DMS79 (cell line): Measurements from ENCODE around the gene TARBP2.
"Not testable (repeated sequence)": the region's sequence is repeated elsewhere in the genome, so short reads cannot be mapped to it uniquely, and the experiment has no call there.

Experiments used
- DNase-seq: peaks from one replicate; lab custom pipeline; 2025; lab: John Stamatoyannopoulos, UW

TARBP2 gene

DNA sequence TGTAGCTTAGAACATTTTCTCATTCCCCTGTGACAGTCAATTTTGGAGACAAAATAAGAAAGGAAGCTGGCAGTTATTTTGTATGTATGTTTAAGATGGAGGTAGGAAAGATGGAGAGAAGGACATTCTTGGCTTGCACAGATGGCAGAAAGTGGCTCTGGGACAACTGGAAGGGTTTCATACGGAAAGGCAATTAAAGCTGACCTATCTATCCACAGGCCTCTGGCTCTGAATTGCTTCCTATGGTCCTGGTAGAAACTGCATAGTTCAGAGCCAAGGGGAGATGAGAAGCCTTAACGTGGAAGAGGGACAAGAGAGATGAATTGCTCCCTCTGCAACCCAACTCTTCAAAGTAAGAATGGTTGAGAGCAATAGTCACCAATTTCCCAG lies 14.2 kb downstream of the TARBP2 start:
- DNase-seq, result no peak

DNA sequence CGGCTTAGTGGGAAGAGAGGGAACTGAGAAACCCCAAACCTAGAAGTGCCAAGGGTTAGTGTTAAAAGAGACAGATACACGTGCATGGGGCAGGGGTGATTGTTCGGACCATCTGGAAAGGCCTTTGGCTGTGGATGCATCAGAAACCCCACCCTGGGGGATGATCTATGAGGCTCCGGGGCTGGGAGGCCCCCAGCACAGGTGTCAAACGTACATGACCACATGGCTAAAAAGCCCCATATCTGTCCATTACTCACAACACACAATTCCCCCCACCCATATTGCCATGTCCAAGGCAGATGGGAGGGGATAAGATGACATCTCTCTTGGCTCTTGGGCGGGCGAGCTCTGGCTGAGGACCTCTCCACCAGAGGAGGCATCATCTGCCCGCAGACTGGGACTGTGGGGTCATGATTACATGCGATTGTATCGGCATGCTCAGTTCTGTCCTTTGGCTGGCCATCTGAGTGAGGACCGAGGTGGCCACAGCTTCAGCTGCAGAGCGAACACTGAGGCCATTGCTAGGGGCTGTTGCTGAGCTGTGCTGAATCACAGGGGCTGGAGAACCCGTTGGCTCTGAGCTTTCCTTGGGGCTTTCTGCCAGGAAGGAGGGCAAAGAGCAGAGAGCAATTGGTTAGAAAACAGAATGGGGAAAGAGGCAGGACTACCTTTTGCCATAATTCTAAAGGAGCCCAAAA lies 15.8 kb downstream of the TARBP2 start:
- no peak for DNase-seq

DNA sequence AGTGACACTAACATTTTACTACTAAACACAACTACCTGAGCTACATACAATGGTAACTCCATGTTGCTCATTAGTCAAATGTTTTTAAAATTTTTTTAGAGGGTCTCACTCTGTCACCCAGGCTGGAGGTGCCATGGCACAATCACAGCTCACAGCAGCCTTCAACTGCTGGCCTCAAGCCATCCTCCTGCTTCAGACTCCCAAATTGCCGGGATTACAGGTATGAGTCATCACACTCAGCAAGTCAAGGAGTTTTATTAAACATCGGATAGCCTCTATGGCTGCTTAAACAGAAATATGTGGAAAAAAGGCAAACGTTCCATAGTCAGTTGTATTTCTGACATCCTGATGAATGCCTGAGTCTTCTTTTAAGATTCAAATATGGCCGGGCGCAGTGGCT lies 17.3 kb downstream of the TARBP2 start:
- no peak for DNase-seq

DNA sequence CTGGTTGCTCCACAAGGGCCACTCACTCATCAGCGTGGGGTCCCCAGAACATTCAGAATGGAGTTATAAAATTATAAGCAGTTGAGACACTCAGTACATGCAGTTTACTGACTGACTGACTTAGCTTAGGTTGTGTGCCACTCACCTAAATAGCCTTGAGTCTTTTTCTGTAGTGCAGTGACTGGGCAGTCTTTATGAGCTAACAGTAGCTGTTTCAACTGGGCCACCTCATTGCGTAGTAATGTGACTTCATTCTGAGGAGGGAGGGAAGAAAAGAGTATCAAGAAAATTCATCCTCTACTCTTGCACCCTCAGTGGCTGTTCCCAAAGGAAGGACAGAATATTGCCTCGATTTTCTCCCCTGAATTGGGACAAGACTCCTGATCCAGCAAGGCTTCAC lies 22.0 kb downstream of the TARBP2 start:
- DNase-seq, result no peak

DNA sequence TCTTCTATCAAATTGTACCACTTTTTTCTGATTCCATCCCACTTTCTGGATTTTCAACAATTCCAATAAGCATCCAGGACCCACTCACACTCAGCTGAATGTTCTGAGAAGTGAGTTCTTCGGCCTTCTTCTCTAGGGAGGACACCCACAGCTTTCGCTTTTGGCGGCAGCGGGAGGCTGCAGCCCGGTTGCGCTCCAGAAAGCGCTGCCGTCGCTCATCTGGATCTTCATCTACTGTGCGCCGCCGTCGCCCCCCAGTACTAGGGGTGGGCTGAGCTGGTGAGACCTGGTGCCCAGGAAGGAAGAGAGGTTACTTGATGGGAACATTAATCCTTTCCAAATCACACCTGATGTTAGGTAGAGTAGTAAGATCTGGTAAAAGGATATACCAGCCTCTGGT lies 23.4 kb downstream of the TARBP2 start:
- DNase-seq, result no peak

DNA sequence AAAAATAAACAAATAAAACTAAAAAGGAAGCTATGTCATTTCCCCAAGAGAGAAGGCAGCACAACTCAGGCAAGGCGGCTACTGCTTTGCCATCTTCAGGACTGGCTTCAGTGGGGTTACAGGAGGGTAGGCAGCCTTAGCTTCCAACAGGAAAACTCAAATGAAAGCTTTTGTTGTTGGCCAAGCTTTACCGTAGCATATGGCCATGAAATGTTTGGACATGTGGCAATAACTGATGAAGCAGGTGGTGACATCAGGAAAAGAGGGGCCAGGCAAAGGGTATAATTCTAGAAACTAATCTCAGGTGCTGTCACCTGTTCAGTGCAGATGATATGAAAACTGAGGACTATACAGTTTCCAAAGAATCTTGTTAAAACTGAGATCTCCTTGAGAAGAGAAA lies 29.0 kb downstream of the TARBP2 start:
- no peak for DNase-seq

DNA sequence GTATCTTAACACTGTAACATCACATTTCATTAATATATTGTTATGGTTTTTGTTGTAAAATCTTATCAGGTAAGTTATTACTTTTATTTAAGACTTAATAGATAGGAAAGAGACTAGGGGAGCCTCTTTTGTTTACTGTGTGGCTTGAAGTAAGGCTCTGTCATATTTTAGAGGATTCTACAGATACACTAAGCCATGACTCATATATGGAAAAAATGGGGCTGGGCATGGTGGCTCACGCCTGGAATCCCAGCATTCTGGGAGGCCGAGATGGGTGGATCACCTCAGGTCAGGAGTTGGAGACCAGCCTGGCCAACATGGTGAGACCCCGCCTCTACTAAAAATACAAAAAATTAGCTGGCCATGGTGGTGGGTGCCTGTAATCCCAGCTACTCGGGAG lies 29.8 kb downstream of the TARBP2 start:
- DNase-seq, result no peak

DNA sequence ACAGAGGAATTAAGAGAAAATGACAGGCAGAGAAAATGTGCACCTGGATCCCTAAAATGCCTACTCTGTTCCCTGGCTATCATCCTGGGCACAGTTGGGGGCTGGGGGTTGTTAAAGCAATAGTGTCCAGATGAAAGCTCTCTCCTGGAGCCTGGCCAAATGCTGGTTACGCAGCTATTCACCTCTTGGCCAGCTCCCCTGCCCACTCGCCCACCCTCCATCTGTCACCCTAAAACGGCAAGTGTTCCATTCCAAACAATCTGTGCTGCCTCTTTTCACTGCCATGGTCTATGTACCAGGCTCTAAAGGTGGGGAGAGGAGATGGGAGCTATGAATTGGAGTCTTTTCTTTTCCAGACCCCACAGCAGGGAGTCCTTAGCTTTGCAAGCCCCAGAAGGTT lies 30.9 kb downstream of the TARBP2 start:
- no peak for DNase-seq

DNA sequence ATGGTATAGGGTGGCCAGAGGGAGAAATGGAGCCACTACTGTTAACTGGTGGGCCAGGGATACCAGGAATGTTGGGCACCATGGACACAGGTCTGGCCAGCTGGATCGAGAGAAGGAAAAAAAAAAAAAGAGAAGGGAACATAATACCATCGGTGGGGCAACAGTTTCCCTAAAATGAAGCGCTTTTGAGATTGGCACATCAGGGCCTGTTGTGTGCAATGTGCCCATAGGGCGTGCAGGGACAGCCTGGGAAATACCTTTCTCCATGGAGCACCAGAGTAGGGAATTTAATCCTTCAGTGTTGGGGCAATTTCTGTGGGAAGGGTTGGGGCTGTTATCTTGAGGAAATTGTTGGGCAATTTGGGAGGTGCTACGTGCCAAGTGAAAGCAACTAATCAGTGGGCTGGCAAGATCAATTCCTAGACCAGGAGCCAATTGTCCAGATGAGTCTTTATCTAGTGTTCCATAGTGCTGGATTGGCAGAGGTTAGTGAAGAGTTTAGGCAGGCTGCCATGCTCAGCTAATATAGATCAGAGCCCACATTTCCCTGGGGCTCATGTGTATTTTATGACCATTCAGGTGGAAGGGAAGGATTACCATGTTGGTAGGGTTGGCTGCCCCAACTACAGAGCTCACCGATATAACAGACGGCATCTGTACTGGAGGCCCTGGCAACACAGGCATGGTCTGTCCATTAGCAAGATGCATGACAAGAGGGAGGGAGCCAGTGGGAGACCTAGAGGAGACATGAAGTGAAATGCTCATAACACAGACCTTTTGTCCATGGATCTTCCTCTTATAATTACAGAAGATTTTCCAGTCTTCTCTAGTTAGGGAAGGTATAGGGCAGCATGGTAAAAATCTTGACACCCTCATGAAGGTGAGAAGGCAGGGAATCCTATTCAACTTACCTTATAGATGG lies 31.7 kb downstream of the TARBP2 start:
- DNase-seq, result no peak

DNA sequence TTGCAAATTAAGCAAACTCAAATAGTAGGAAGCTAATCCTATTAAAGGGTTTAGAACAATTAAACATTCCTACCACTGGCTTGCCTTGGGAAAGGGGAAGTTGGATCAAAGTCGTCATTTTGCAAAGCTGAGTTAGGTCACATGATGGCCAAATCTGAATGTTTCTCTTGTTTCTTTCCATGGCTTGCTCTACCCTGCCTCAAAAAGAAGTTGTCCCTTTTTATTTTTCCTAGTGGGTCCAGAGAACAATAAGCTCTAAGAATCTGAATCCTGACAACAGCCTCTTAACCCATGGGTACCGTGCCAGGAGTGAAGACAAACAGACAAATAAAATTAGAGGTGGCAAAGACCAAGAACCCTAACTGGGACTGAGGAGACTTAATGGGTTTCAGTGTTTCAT lies 32.4 kb downstream of the TARBP2 start:
- DNase-seq, result no peak

DNA sequence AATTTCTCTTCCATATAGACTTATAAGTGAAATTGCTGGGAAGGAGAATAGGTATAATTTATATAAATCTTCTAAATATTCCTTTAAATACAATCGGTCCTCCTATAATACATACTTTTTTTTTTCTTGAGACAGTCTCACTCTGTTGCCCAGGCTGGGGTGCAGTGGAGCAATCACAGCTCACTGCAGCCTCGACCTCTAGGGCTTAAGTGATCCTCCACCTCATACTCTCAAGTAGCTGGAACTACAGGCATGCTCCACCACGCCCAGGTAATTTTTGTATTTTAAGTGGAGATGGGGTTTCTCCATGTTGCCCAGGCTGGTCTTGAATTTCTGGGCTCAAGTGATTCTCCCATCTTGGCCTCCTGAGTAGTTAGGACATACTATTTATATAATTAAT lies 35.9 kb downstream of the TARBP2 start:
- DNase-seq, result no peak

DNA sequence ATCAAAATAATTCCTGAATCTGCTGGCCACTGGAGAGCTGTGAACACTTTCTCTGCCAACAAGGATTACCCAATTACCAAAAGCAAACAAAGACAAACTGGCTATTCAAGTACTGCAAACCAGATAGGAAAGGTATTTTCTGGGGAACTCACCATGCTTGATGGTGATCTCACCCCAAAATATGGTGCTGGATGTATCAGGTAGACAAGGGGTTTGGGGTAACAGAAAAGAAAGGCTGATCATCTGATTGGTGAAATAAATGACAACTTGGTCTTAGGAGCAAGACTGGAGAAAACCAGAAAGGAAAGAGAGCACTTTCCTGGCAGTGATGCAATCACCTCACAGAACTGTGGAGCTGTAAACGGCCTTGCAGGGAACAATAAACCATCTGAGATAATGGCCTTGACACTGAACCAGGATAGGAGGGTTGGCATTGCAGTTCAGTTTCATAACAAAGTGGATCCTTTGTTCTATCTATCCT lies 37.2 kb downstream of the TARBP2 start:
- DNase-seq, result no peak

DNA sequence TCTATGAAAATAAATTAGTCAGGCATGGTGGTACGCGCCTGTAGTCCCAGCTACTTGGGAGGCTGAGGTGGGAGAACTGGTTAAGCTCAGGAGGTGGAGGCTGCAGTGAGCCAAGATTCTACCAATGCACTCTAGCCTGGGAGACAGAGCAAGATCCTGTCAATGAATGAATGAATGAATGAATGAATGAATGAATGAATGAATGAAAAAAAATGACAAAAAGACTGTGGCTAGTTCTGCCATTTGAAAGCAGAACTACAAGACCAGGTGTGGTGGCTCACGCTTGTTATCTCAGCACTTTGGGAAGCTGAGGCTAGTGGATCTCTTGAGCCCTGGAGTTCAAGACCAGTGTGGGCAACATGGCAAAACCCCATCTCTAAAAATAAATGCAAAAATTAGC lies 38.4 kb downstream of the TARBP2 start:
- no peak for DNase-seq

DNA sequence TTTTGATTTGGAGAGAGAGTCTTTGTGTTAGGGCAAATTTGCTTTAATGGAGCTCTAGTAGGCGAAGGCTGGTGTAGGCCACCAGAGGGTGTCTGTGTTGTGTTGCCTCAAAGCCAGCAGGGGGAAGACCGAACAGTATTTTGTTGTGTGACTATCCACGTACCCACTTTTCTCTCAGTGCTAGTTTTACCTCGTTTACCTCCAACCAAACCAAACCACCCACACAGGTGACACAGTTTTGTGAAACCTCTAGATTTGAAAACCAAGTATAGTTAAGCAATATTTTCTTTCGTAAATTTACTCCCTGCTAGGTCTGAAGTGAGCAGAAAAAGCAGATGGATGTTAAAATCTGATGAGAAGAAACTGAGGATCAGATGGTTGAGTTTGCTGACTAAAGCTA lies 42.5 kb downstream of the TARBP2 start:
- no peak for DNase-seq

DNA sequence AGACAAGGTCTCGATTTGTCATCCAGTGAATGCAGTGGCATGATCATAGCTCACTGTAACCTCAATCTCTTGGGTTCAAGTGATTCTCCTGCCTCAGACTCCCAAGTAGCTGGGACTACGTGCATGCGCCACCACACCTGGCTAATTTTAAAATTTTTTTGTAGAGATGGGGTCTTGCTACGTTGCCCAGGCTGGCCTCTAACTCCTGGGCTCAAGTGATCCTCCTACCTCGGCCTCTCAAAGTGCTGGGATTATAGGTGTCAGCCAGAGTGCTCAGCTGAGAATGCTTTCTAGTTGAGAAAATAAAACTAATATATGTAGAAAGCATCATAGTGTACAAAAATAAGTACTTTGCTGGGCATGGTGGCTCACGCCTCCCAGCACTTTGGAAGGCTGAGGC lies 47.3 kb downstream of the TARBP2 start:
- not testable (repeated sequence) for DNase-seq

DNA sequence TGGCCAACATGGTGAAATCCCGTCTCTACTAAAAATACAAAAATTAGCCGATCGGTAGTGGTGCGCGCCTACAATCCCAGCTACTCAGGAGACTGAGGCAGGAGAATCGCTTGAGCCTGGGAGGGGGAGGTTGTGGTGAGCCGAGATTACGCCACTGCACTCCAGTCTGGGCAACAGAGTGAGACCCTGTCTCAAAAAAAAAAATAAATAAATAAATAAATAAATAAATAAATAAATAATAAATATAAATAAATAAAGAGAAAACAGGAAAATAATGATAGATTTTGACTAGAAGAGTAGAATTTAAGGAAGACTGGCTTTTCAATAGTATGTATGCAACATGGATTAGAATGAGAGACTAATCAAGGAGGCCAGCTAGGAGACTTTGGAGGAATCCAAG lies 49.0 kb downstream of the TARBP2 start:
- DNase-seq, result not testable (repeated sequence)

DNA sequence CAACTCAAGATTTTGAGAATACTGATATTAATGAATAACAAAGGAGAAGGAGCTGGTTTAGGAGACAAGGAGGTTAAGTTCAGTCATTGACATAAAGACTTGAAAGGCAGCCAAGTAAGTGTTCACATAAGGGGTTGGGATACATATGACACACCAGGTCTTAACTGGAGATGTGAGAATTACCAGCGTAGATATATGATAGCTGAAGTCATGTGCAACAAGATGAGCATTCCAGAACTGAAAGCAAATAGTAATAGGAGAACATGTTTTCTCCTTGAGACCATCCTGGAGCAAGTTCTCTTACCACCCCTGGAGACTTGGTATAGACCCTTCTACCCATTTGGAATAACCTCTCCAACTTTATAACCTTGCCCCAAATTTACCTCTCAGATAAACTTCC lies 49.5 kb downstream of the TARBP2 start:
- DNase-seq, result no peak

DNA sequence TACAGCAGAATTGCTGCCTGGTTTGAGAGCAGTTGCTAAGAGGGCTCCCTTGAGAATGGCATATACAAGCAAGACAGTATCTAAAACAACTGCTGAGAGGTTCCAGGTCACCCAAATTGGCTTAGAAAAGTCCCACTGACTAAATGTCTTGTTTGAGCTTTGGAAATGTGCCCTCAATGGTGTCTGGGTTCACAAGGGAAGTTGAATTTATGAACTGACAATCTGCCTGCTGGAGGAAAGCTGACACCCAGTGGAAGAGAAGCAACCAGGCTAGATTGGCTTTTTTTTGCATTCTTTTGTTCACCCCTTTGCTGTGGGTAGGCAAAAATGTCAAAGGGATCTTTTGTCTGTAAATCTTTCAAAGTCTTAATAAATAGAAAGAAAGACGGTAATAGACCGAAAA lies 50.8 kb downstream of the TARBP2 start:
- no peak for DNase-seq

DNA sequence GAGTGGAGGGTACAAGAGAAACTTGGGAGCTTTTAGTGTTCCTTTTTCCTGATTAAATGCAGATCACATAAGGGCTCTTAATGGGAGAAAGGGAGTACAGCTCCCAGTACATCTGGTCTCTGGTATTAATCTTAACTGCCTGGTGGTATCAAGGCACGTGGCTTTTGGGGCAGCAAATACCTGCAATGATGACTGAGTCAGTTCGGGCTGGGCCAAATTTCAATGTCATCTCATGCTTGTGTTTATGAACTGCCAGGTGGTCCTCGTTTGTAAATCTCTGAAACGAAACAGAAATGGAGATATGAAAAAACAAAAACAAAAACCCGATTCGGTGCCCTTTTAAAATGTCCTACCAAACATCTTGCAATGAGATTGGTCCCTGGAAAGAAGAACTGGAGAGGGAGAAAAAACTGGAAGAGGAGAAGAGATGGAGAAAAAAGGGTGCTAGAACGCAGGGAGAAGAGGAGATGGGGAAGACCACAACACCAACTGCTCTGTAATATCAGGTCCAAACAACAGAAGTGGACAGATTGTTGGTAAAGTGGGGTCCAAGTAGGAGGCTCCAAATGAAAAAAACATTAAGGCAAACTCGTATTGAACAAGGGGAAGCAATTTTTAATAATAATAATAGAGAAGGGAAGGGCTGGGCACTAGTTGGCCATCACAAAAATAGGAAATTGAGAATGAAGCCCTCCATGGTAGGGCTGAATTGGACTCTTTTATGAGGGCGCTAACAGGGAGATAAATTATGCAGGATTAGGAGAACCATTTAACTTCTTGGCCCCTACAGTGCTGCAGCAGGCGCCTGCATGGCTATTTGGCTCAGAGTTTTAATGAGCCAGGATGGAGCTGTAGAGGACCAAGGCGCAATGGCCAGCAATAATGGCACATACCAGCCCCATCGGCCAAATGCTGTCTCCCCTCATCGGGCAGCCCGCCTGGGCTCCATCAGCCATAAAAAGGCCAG lies 51.6 kb downstream of the TARBP2 start:
- no peak for DNase-seq
